OCI-LY3 (cell line): ENCODE measurements around the gene HASPIN.
A peak's percentile ranks its signal among the peaks of the same experiment; 100 is the strongest.

Experiments used
- H2AFZ ChIP-seq: fragments of 200-600, 300-600 bp; shearing (Covaris generic); 2 replicates; pipeline ENCODE4 v1.6.0; 2014; ENCODE audit warnings: antibody characterized with exemption, low read depth, low read length
- H3K27ac ChIP-seq: fragments of 200-600, 300-600 bp; sonication (generic); 2 replicates; pipeline ENCODE4 v1.5.1; 2014; ENCODE audit warnings: mild to moderate bottlenecking, low read length, moderate library complexity, mixed read lengths
- H3K27me3 ChIP-seq: fragments of 200-600, 300-600 bp; sonication (generic); 2 replicates; pipeline ENCODE4 v1.6.1; 2014; ENCODE audit warnings: low read depth, low read length, mixed read lengths
- H3K36me3 ChIP-seq: fragments of 200-600, 300-600 bp; sonication (generic); replicated peaks from 2 replicates; pipeline ENCODE3; 2014; ENCODE audit warnings: low read depth, low read length, mixed read lengths
- H3K4me1 ChIP-seq: fragments of 300-600, 200-600 bp; sonication (generic); 2 replicates; pipeline ENCODE4 v1.6.1; 2014; ENCODE audit warnings: low read length, mixed read lengths
- H3K4me2 ChIP-seq: fragments of 200-600, 300-600 bp; sonication (generic); 2 replicates; pipeline ENCODE4 v1.6.1; 2014; ENCODE audit warnings: low read length, mixed read lengths
- H3K4me3 ChIP-seq: fragments of 300-600, 200-600 bp; sonication (generic); 2 replicates; pipeline ENCODE4 v1.5.1; 2014; ENCODE audit warnings: antibody characterized with exemption, mild to moderate bottlenecking, low read length, moderate library complexity
- H3K79me2 ChIP-seq: fragments of 300-600, 200-600 bp; shearing (Covaris generic); 2 replicates; pipeline ENCODE4 v1.6.1; 2014; ENCODE audit warnings: mild to moderate bottlenecking, low read length, mixed read lengths
- H3K9ac ChIP-seq: fragments of 300-600, 200-600 bp; shearing (Covaris generic); 2 replicates; pipeline ENCODE4 v1.6.0; 2014; ENCODE audit warnings: mild to moderate bottlenecking, low read length, moderate library complexity
- H3K9me3 ChIP-seq: fragments of 200-600, 300-600 bp; shearing (Covaris generic); 2 replicates; pipeline ENCODE4 v1.6.1; 2014; ENCODE audit warnings: low read length, mixed read lengths; ENCODE audit not compliant: insufficient read depth
- H4K20me1 ChIP-seq: fragments of 200-600, 300-600 bp; sonication (generic); 2 replicates; pipeline ENCODE4 v1.6.1; 2016; ENCODE audit warnings: low read length, mixed read lengths; ENCODE audit not compliant: insufficient read depth
- CTCF ChIP-seq: fragments of 200-600, 300-600 bp; sonication (generic); IDR thresholded peaks from 2 replicates; pipeline ENCODE4 v1.5.1; 2014; ENCODE audit warnings: antibody characterized with exemption, low read length, low read depth
- EZH2phosphoT487 ChIP-seq: fragments of 200-600 bp; shearing (Covaris generic); IDR thresholded peaks from 2 replicates; pipeline ENCODE4 v1.6.1; 2018; ENCODE audit warnings: antibody characterized with exemption, mixed run types, low read depth

HASPIN gene

GRCh38 chr17:3712811-3713463 is 10.8 kb upstream of the HASPIN start:
- no peaks in the 10 kb centered on the region for H3K9me3 ChIP-seq
- H3K79me2 ChIP-seq, result no peaks in the 10 kb centered on the region
- H3K27me3 ChIP-seq, result no peaks in the 10 kb centered on the region
- no peak overlapping the region for H3K9ac ChIP-seq
- H3K4me3 ChIP-seq, result no peak overlapping the region
- peaks cover 48% of the 10 kb centered on the region for H3K4me1 ChIP-seq
- H3K4me2 ChIP-seq, result no peak overlapping the region
- TF ChIP-seq CTCF, result no peak
- TF ChIP-seq EZH2phosphoT487, result no peak
- no peaks in the 10 kb centered on the region for H4K20me1 ChIP-seq
- peak overlapping the region; percentile 96 for H3K27ac ChIP-seq
- H2AFZ ChIP-seq, result no peak overlapping the region
- peaks cover 14% of the 10 kb centered on the region for H3K36me3 ChIP-seq

GRCh38 chr17:3715296-3715695 is 8.4 kb upstream of the HASPIN start:
- no peak overlapping the region for H2AFZ ChIP-seq
- H3K27me3 ChIP-seq, result no peaks in the 10 kb centered on the region
- no peaks in the 10 kb centered on the region for H4K20me1 ChIP-seq
- no peak overlapping the region for H3K4me2 ChIP-seq
- H3K9ac ChIP-seq, result no peak overlapping the region
- H3K4me1 ChIP-seq, result peaks cover 30% of the 10 kb centered on the region
- H3K36me3 ChIP-seq, result peaks cover 28% of the 10 kb centered on the region
- no peak overlapping the region for H3K27ac ChIP-seq
- TF ChIP-seq EZH2phosphoT487, result no peak
- TF ChIP-seq CTCF, result no peak
- H3K79me2 ChIP-seq, result no peaks in the 10 kb centered on the region
- no peak overlapping the region for H3K4me3 ChIP-seq
- H3K9me3 ChIP-seq, result no peaks in the 10 kb centered on the region

DNA sequence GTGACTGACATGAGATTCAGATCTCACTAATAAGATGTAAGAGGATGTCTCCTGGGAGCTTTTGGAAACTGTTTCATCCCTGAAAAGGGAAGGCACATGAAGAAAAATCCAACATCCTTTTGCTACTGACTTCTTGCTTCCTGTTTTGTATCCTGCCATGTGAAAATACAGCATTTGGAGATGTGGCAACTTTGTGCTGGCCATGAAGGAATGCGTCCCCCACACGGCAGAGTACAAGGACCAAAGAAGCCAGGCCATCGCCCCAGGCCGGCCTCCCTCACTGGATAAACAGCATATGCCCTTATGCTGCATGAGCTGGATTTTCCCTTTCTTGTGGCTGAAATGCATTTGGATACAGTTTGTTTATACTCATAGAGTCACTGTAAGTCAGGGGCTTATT is 5.5 kb upstream of the HASPIN start:
- Histone ChIP-seq H3K79me2 (peaks cover 9% of the 10 kb centered on the region), H3K9ac (no peak overlapping the region), H3K4me2 (no peak overlapping the region), H3K36me3 (peaks cover 30% of the 10 kb centered on the region), H3K9me3 (no peaks in the 10 kb centered on the region), H3K4me1 (peaks cover 22% of the 10 kb centered on the region), H4K20me1 (no peaks in the 10 kb centered on the region), H3K27ac (no peak overlapping the region), H3K4me3 (no peak overlapping the region), H2AFZ (no peak overlapping the region), H3K27me3 (no peaks in the 10 kb centered on the region)
- TF ChIP-seq EZH2phosphoT487 (no peak), CTCF (no peak)

DNA sequence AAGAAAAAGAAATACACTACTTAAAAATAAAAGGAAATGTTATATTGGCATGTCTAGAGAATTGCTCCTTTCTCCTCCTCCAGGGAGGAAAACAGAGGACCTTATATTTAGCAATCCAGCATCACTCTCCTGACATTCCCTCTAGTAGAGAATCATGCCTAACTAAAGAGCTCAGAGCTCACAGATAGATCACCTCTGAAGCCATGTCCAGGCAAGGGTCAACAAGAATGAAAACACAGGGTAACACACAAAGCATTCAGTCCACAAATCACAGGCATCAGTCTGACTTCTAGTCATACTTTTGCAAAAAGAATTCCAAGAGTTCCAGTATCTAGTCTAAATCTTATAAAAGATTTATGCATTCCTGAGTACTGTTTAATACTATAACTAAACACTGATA is 4.4 kb upstream of the HASPIN start:
- no peaks in the 10 kb centered on the region for H3K9me3 ChIP-seq
- no peaks in the 10 kb centered on the region for H3K27me3 ChIP-seq
- H3K9ac ChIP-seq, result no peak overlapping the region
- H3K36me3 ChIP-seq, result peaks cover 29% of the 10 kb centered on the region
- H3K4me1 ChIP-seq, result peaks cover 21% of the 10 kb centered on the region
- H3K4me3 ChIP-seq, result no peak overlapping the region
- no peak overlapping the region for H3K4me2 ChIP-seq
- no peak overlapping the region for H2AFZ ChIP-seq
- H4K20me1 ChIP-seq, result no peaks in the 10 kb centered on the region
- no peak overlapping the region for H3K27ac ChIP-seq
- TF ChIP-seq EZH2phosphoT487 (no peak), CTCF (no peak)
- peaks cover 18% of the 10 kb centered on the region for H3K79me2 ChIP-seq
